Fibroblast of lung (primary cell): ENCODE measurements around the gene PEPD. TPM values are rescaled to one million over a fixed set of nuclear protein-coding genes. Genes with fewer than 3 reads are reported as not detected.

Experiments
- DNase-seq, 2 donors: peaks; one replicate each; pipeline versions ENCODE4 v3.0.0 to v3.0.0-alpha.2; 2010; ENCODE audit warnings: low read depth in 2 of 2
- H2AFZ ChIP-seq: 2 replicates; pipeline ENCODE4 v1.5.1; 2012; ENCODE audit warnings: low read length, control low read depth, inconsistent platforms
- H3K27ac ChIP-seq: 2 replicates; pipeline ENCODE4 v1.5.1; 2011; ENCODE audit warnings: low read length, control low read depth; ENCODE audit not compliant: insufficient read depth
- H3K27me3 ChIP-seq: 2 replicates; pipeline ENCODE4 v1.5.1; 2011; ENCODE audit warnings: mild to moderate bottlenecking, low read length; ENCODE audit not compliant: control insufficient read depth, insufficient read depth
- H3K36me3 ChIP-seq: 2 replicates; pipeline ENCODE4 v1.5.1; 2011; ENCODE audit warnings: low read length; ENCODE audit not compliant: control insufficient read depth, insufficient read depth
- H3K4me1 ChIP-seq: 2 replicates; pipeline ENCODE4 v1.5.1; 2011; ENCODE audit warnings: low read length; ENCODE audit not compliant: control insufficient read depth, insufficient read depth; ENCODE audit errors: extremely low read depth
- H3K4me2 ChIP-seq: 2 replicates; pipeline ENCODE4 v1.5.1; 2011; ENCODE audit warnings: low read length, control low read depth; ENCODE audit not compliant: insufficient read depth; ENCODE audit errors: extremely low read depth
- H3K4me3 ChIP-seq, 4 experiments: fragments of 200-600 bp in 1 of 4; sonication (generic) in 1 of 4; replicated peaks in 1 of 4; 2 replicates each; pipeline ENCODE4 v1.5.1; 2011 to 2016; ENCODE audit warnings: low read length in 4 of 4, low read depth in 3 of 4, mild to moderate bottlenecking in 3 of 4, control low read depth in 2 of 4, inconsistent platforms in 1 of 4, mixed read lengths in 1 of 4; ENCODE audit not compliant: insufficient read depth in 1 of 4; ENCODE audit errors: control extremely low read depth in 1 of 4
- H3K79me2 ChIP-seq: 2 replicates; pipeline ENCODE4 v1.5.1; 2012; ENCODE audit warnings: mild to moderate bottlenecking, low read length, inconsistent platforms; ENCODE audit not compliant: control insufficient read depth, insufficient read depth
- H3K9ac ChIP-seq: 2 replicates; pipeline ENCODE4 v1.5.1; 2011; ENCODE audit warnings: mild to moderate bottlenecking, low read length, control low read depth; ENCODE audit not compliant: insufficient read depth
- H3K9me3 ChIP-seq: 2 replicates; pipeline ENCODE4 v1.5.1; 2012; ENCODE audit warnings: low read depth, low read length; ENCODE audit not compliant: control insufficient read depth, insufficient read depth
- H4K20me1 ChIP-seq: 2 replicates; pipeline ENCODE4 v1.5.1; 2011; ENCODE audit warnings: low read length; ENCODE audit not compliant: control insufficient read depth, insufficient read depth; ENCODE audit errors: extremely low read depth
- CTCF ChIP-seq, 2 donors: IDR thresholded peaks in 1 of 2; conservative IDR thresholded peaks in 1 of 2; 1 replicate in 1 of 2; 2 replicates in 1 of 2; pipeline ENCODE4 v1.5.1; 2011 to 2012; ENCODE audit warnings: low read length in 2 of 2, control low read depth in 1 of 2, inconsistent platforms in 1 of 2, low read depth in 1 of 2, mild to moderate bottlenecking in 1 of 2
- EZH2 ChIP-seq: IDR thresholded peaks from 2 replicates; pipeline ENCODE4 v1.5.1; 2012; ENCODE audit warnings: low read length, control low read depth, mild to moderate bottlenecking; ENCODE audit errors: missing control alignments
- polyA plus RNA-seq, 2 donors: library from polyadenylated mRNA; depleted of rRNA in 1 of 2; stranded (reverse) in 1 of 2; unstranded in 1 of 2; fragments of >200 nt; gene quantifications; 2 replicates each; pipeline ENCODE4 v1.2.1, GENCODE V29; 2011 to 2012; ENCODE audit warnings: missing spikeins in 1 of 2
- total RNA-seq: library from RNA; depleted of rRNA; stranded (reverse); fragments of >200 nt; gene quantifications from 2 replicates; pipeline ENCODE4 v1.2.1, GENCODE V29; 2014

Gene PEPD
- total and polyA plus RNA-seq, 2 donors (not counting 1 experiment from before 2014, with no cell fraction given): 59.8 to 81.9 TPM

- no peaks in the 10 kb centered on the region for H3K27me3 ChIP-seq
- no peaks in the 10 kb centered on the region for H4K20me1 ChIP-seq
- no peaks in the 10 kb centered on the region for H3K9me3 ChIP-seq
- no peak overlapping the region for H3K4me3 ChIP-seq
- no peak overlapping the region for H3K9ac ChIP-seq
- H3K4me1 ChIP-seq: no peaks in the 10 kb centered on the region
- no peaks in the 10 kb centered on the region for H3K36me3 ChIP-seq
- DNase-seq: no peak
- H3K79me2 ChIP-seq: no peaks in the 10 kb centered on the region
- no peak overlapping the region for H2AFZ ChIP-seq
- H3K4me2 ChIP-seq: no peak overlapping the region
- no peak for TF ChIP-seq EZH2
- no peak for TF ChIP-seq CTCF (conservative IDR thresholded peaks at IDR 0.05 in 1 of 2, IDR thresholded peaks at IDR 0.05 in 1 of 2; ENCODE audit: low read depth in 1 of 2, low read length in 2 of 2)
- no peak overlapping the region for H3K27ac ChIP-seq
These were observed 89.6 kb downstream of the PEPD start for GRCh38 chr19:33432015-33432414.

GRCh38 chr19:33430674-33431277, 90.8 kb downstream of the PEPD start:
- H3K9me3 ChIP-seq: no peaks in the 10 kb centered on the region
- no peak overlapping the region for H3K4me3 ChIP-seq
- H3K4me1 ChIP-seq: no peaks in the 10 kb centered on the region
- no peak overlapping the region for H3K9ac ChIP-seq
- peak; percentile 47 to 62 for DNase-seq
- H3K27me3 ChIP-seq: no peaks in the 10 kb centered on the region
- TF ChIP-seq EZH2 (no peak), CTCF (conservative IDR thresholded peaks at IDR 0.05 in 1 of 2, IDR thresholded peaks at IDR 0.05 in 1 of 2; ENCODE audit: low read depth in 1 of 2, low read length in 2 of 2) (peak; percentile 73 to 83)
- H4K20me1 ChIP-seq: no peaks in the 10 kb centered on the region
- H2AFZ ChIP-seq: no peak overlapping the region
- H3K36me3 ChIP-seq: no peaks in the 10 kb centered on the region
- no peak overlapping the region for H3K4me2 ChIP-seq
- no peak overlapping the region for H3K27ac ChIP-seq
- H3K79me2 ChIP-seq: no peaks in the 10 kb centered on the region

GRCh38 chr19:33429891-33430673, 91.5 kb downstream of the PEPD start:
- TF ChIP-seq CTCF (conservative IDR thresholded peaks at IDR 0.05 in 1 of 2, IDR thresholded peaks at IDR 0.05 in 1 of 2; ENCODE audit: low read depth in 1 of 2, low read length in 2 of 2) (no peak), EZH2 (no peak)
- no peaks in the 10 kb centered on the region for H3K9me3 ChIP-seq
- DNase-seq: no peak

More at GRCh38 chr19:33429891-33430673, 91.5 kb downstream of the PEPD start:
- Histone ChIP-seq H2AFZ (no peak overlapping the region), H3K27me3 (no peaks in the 10 kb centered on the region), H3K9ac (no peak overlapping the region), H3K4me1 (no peaks in the 10 kb centered on the region), H3K36me3 (no peaks in the 10 kb centered on the region), H4K20me1 (no peaks in the 10 kb centered on the region), H3K4me2 (no peak overlapping the region), H3K79me2 (no peaks in the 10 kb centered on the region), H3K27ac (no peak overlapping the region), H3K4me3 (no peak overlapping the region)
